Heart left ventricle (tissue), 16 donors: ENCODE results near the gene THAP4. TPM values are rescaled to one million over a fixed set of nuclear protein-coding genes. Genes with fewer than 3 reads are reported as not detected.
A peak's percentile ranks its signal among the peaks of the same experiment; 100 is the strongest.

Experiments used
- ATAC-seq, 4 donors: fragments of 200-7000 bp; cut with Tn5 transposase; one replicate each; pipeline ENCODE4 v1.9.1; 2020 to 2022; ENCODE audit warnings: moderate library complexity in 4 of 4, mild to moderate bottlenecking in 3 of 4, moderate number of reproducible peaks in 1 of 4
- DNase-seq, 5 donors: peaks; one replicate each; pipeline ENCODE4 v3.0.0-alpha.2; 2020
- H3K27ac ChIP-seq, 12 donors: fragments of 200-600 bp; sonication (generic) in 4 of 12; one replicate each; pipeline versions ENCODE4 v1.5.0 to v1.8.0; 2016 to 2022; ENCODE audit warnings: mild to moderate bottlenecking in 2 of 12
- H3K27me3 ChIP-seq, 9 donors: fragments of 200-600 bp; sonication (generic) in 2 of 9; one replicate each; pipeline versions ENCODE4 v1.5.1 to v1.8.0; 2016 to 2022; ENCODE audit warnings: mild to moderate bottlenecking in 3 of 9
- H3K36me3 ChIP-seq, 9 donors: fragments of 200-600 bp; sonication (generic) in 2 of 9; one replicate each; pipeline versions ENCODE4 v1.5.0 to v1.8.0; 2018 to 2022; ENCODE audit warnings: mild to moderate bottlenecking in 2 of 9
- H3K4me1 ChIP-seq, 12 donors: fragments of 200-600 bp; sonication (generic) in 4 of 12; one replicate each; pipeline versions ENCODE4 v1.5.0 to v1.8.0; 2016 to 2022; ENCODE audit warnings: mild to moderate bottlenecking in 3 of 12
- H3K4me3 ChIP-seq, 12 donors: fragments of 200-600 bp; sonication (generic) in 4 of 12; one replicate each; pipeline versions ENCODE4 v1.5.0 to v1.8.0; 2017 to 2022; ENCODE audit warnings: mild to moderate bottlenecking in 9 of 12, moderate library complexity in 4 of 12
- H3K9me3 ChIP-seq, 12 donors: fragments of 200-600 bp; sonication (generic) in 4 of 12; one replicate each; pipeline versions ENCODE4 v1.5.0 to v1.8.0; 2016 to 2022; ENCODE audit warnings: mild to moderate bottlenecking in 1 of 12
- POLR2A ChIP-seq, 2 donors: fragments of 450-650 bp; IDR thresholded peaks; one replicate each; pipeline ENCODE4 v1.6.1; 2017; ENCODE audit warnings: antibody characterized with exemption in 2 of 2, mild to moderate bottlenecking in 2 of 2, moderate library complexity in 2 of 2
- WGBS, 4 donors: extraction: QIAGEN DNeasy Blood & Tissue Kit in 2 of 4; methylation state at CpG; one replicate each; pipeline versions ENCODE4 v1.1.5 to v1.1.7; 2013 to 2018; 5-methylcytosine and 5-hydroxymethylcytosine counted together
- intact Hi-C, 10 donors: fragments of 100-400 bp; cut with DNase I; formaldehyde crosslinking; loops; one replicate each; pipeline versions ENCODE4 v1.11.1 to v1.14.2; 2022
- polyA plus RNA-seq, 2 donors: library from polyadenylated mRNA; stranded (reverse); fragments of 200-250 nt; gene quantifications; one replicate each; pipeline ENCODE4 v1.2.3, GENCODE V29; 2013
- total RNA-seq, 9 donors: library from RNA; depleted of rRNA in 2 of 9; stranded (reverse); fragments of >200 nt in 2 of 9; fragmentation: NEBNext Ultra II Directional in 3 of 9; extraction: Animal tissue kit (Norgen Biotek cat#: 25700) in 3 of 9; gene quantifications; one replicate each; pipeline versions ENCODE4 v1.1.0 to v1.2.4, GENCODE V29; 2016 to 2023
- TF ChIP-seq, protein P1 (sequence below), 12 donors: fragments of 200-600 bp; sonication (generic) in 4 of 12; IDR thresholded peaks; one replicate each; pipeline versions ENCODE4 v1.5.0 to v1.8.0; 2018 to 2022; ENCODE audit warnings: antibody characterized with exemption in 12 of 12, mild to moderate bottlenecking in 5 of 12
- donor health status: ischemic (EF 13 %, LVEDD 7.1; RV severe dilation, severe dysfunction).
- donor health status: healthy with polysubstance abuse.
- donor health status: DM: no; HTN: yes; CAD: no.
- donor health status: DM: no; HTN: no; CAD: no.
- donor health status: ischemic (EF 25% LVEDD 6.9; RV normal size, moderate dysfunction).
- donor health status: ischemic (EF 25% LVEDD 5.7; RV mildly dilated, moderate dysfunction).
- donor health status: healthy.
- donor health status: DM: yes; HTN: yes; CAD: no.
- donor health status: ischemic (EF 35%, LVEDD 5.7; RV mildly dilated, moderate dysfunction).
- donor health status: nonischemic (EF 11% LVEDD 7.7; RV severe dilation, severe dysfunction).
- donor health status: DM: yes; HTN: yes; CAD: no.
- donor health status: PGD.
- donor health status: ischemic (EF 29% LVEDD 5.4; RV normal size, mild dysfunction).
- donor health status: nonischemic (EF 23%, LVEDD 6.1; RV moderate dilation, normal function).

The THAP4 gene
- total and polyA plus RNA-seq, 11 donors = 61.7 to 110 (median 80.4) TPM

DNA sequence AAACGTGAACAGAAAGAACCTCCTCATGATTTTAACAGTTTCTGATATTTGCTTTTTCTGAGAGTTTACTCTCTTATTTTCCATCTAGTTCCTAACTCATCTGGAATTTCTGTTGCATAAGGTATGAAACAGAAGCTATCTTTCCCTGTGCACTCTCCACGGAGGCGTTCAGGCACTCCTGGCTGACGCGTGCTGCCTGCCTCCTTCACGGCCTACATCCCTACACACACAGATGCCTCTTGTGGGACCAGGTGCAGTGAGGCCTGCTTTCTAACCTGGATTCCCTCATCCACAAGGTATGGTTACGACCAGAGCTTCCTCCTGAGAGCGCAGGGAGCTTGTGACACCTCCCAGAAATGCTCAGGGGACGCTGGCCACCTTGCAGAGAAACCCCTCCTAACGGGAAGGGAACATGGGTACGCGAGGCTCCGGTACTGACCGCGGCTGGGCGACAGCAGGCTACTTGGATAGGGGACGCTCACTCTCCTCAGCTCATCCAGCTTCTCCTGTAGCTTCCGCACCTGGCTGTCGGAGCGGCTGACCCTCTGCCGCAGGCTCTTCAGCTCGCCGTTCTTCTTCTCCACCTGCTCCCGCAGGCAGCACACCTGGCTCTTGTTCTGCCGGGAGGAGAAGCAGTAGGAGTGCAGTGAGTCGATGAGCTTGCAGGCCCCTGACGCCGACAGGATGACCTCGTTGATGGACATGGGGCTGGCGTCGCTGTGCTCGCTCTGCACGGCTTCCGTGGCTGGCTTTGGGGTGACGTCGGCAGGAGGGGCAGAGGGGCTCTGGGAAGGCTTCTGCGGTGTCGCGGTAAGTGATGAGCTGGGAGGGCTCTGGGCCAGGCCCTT is 4.3 kb downstream of the THAP4 start:
- TF ChIP-seq, protein P1, sequence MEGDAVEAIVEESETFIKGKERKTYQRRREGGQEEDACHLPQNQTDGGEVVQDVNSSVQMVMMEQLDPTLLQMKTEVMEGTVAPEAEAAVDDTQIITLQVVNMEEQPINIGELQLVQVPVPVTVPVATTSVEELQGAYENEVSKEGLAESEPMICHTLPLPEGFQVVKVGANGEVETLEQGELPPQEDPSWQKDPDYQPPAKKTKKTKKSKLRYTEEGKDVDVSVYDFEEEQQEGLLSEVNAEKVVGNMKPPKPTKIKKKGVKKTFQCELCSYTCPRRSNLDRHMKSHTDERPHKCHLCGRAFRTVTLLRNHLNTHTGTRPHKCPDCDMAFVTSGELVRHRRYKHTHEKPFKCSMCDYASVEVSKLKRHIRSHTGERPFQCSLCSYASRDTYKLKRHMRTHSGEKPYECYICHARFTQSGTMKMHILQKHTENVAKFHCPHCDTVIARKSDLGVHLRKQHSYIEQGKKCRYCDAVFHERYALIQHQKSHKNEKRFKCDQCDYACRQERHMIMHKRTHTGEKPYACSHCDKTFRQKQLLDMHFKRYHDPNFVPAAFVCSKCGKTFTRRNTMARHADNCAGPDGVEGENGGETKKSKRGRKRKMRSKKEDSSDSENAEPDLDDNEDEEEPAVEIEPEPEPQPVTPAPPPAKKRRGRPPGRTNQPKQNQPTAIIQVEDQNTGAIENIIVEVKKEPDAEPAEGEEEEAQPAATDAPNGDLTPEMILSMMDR (IDR thresholded peaks at IDR 0.05) = no peak
- TF ChIP-seq POLR2A (IDR thresholded peaks at IDR 0.05) = no peak
- no peak overlapping the region for H3K27ac ChIP-seq
- no peak for DNase-seq
- H3K4me1 ChIP-seq = peaks cover 0 to 19% (median 13%) of the 10 kb centered on the region in 12 donors
- H3K4me3 ChIP-seq = no peak overlapping the region
- 92 to 95% (median 94%) methylated on average over 30 to 39 of the region's 39 CpGs for WGBS, 4 donors
- intact Hi-C loops = loop anchor here in 1 of 10 donors (10.0 kb wide), 1 partner anchor 478 kb away; the partner anchor contains the start of gene PPP1R7
- no peaks in the 10 kb centered on the region for H3K9me3 ChIP-seq
- ATAC-seq = no peak
- H3K36me3 ChIP-seq = peaks cover 0 to 54% (median 47%) of the 10 kb centered on the region in 9 donors
- H3K27me3 ChIP-seq = no peaks in the 10 kb centered on the region

DNA sequence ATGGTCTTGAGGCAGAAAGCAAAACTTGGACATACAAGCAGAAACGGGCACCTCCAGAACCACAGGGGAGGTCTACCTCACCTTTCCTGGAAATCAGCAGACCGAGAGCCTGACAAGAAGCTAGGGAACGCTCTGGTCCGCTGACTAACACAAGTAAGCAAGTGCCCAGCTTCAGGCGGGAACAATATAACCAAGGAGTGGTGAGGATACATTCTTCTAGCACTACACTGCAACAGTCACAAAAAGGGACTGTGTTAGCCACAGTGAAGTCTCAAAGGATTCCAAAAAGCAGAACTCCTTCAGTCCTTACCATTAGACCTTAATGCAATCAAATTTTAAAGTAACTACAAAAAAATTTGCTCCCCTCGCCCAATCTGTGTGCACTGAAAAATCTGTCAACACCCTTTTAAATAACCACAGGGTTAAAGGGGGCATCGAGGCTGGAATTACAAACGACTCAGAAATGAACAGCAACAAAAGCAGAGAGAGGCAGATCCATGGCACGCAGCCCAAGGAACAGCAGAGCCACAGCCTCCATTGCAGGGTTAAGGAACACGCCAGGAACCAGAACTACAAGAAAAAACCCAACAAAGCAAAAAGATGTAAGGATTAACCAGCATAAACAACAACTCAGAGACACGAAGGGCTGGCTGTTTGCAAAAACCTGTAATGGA is 7.1 kb downstream of the THAP4 start:
- no peaks in the 10 kb centered on the region for H3K9me3 ChIP-seq
- peaks cover 0 to 60% (median 52%) of the 10 kb centered on the region in 9 donors for H3K36me3 ChIP-seq
- ATAC-seq (no peak), DNase-seq (no peak)
- intact Hi-C loops = loop anchor here in 1 of 10 donors (10.0 kb wide), 1 partner anchor 475 kb away; the partner anchor contains the start of gene PPP1R7
- no peak overlapping the region for H3K4me3 ChIP-seq
- WGBS, 4 donors = 77 to 82% (median 79%) methylated on average over 10 to 11 of the region's 11 CpGs
- no peak overlapping the region for H3K27ac ChIP-seq
- no peaks in the 10 kb centered on the region for H3K27me3 ChIP-seq
- no peak for TF ChIP-seq POLR2A (IDR thresholded peaks at IDR 0.05)
- TF ChIP-seq, protein P1 (IDR thresholded peaks at IDR 0.05) = no peak
- peaks cover 0 to 5% (median under 1%) of the 10 kb centered on the region in 12 donors for H3K4me1 ChIP-seq

DNA sequence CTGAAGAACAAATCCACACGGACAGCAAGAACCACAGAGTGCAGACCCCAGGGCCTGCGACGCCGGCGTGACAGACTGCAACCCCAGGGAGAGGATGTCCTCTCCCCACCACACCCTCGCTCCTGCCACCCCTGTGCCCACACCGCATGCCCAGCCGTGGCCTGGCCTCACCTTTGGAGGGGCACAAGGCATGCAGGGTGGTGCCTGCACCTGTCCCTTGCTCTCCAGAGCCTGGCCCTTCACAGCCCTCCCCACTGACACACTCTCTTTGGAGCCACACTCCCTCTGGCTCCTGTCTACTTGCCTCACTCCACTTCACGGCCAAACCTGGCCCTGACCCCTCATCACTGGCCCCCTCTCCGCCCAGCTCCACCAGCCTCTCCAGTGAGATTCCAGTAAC is 9.3 kb downstream of the THAP4 start:
- intact Hi-C loops = no loop called here
- Histone ChIP-seq H3K27me3 (no peaks in the 10 kb centered on the region), H3K27ac (no peak overlapping the region), H3K36me3 (peaks cover 0 to 48% (median 38%) of the 10 kb centered on the region in 9 donors), H3K9me3 (no peaks in the 10 kb centered on the region), H3K4me1 (no peaks in the 10 kb centered on the region), H3K4me3 (no peak overlapping the region)
- DNase-seq = no peak
- peak in 1 of 4 donors; percentile 25 for ATAC-seq
- WGBS, 4 donors = 91 to 94% (median 92%) methylated on average over 10 of the region's 10 CpGs
- TF ChIP-seq POLR2A (IDR thresholded peaks at IDR 0.05) = no peak
- TF ChIP-seq, protein P1 (IDR thresholded peaks at IDR 0.05) = no peak

DNA sequence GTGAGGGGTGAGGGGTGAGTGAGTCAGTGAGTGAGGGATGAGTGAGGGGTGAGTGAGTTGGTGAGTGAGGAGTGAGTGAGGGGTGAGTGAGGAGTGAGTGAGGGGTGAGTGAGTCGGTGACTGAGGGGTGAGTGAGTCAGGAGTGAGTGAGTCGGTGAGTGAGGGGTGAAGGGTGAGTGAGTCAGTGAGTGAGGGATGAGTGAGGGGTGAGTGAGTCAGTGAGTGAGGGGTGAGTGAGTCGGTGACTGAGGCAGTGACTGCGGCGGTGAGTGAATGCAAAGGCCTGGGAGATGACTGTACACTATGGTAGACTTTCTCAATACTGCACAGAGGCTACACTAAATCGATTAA is 16.6 kb downstream of the THAP4 start:
- Histone ChIP-seq H3K27ac (no peak overlapping the region), H3K27me3 (no peaks in the 10 kb centered on the region), H3K36me3 (peaks cover 0 to 5% (median 0%) of the 10 kb centered on the region in 9 donors), H3K9me3 (peaks cover 0 to 4% (median 0%) of the 10 kb centered on the region in 12 donors), H3K4me3 (no peak overlapping the region), H3K4me1 (peaks cover 0 to 37% (median 18%) of the 10 kb centered on the region in 12 donors)
- TF ChIP-seq, protein P1 (IDR thresholded peaks at IDR 0.05) = no peak
- no peak for TF ChIP-seq POLR2A (IDR thresholded peaks at IDR 0.05)
- WGBS, 4 donors = 93 to 98% (median 95%) methylated on average over 6 of the region's 6 CpGs
- intact Hi-C loops = loop anchor here in 1 of 10 donors (1.0 kb wide), 1 partner anchor 16 kb away; no protein-coding TSS in a partner anchor
- DNase-seq (peak in 1 of 5 donors; percentile 1), ATAC-seq (no peak)
